Measurements from ENCODE around the gene PRR14L.
"Not testable (repeated sequence)": the region's sequence is repeated elsewhere in the genome, so short reads cannot be mapped to it uniquely, and the experiment has no call there.

The PRR14L gene

GRCh38 chr22:31749636-31750364, at the start of gene PRR14L:
Gene PRR14L (minus strand): TSS chr22:31750132. CDS start chr22:31738860, 11,272 bp downstream.
- TF ChIP-seq, protein P1, sequence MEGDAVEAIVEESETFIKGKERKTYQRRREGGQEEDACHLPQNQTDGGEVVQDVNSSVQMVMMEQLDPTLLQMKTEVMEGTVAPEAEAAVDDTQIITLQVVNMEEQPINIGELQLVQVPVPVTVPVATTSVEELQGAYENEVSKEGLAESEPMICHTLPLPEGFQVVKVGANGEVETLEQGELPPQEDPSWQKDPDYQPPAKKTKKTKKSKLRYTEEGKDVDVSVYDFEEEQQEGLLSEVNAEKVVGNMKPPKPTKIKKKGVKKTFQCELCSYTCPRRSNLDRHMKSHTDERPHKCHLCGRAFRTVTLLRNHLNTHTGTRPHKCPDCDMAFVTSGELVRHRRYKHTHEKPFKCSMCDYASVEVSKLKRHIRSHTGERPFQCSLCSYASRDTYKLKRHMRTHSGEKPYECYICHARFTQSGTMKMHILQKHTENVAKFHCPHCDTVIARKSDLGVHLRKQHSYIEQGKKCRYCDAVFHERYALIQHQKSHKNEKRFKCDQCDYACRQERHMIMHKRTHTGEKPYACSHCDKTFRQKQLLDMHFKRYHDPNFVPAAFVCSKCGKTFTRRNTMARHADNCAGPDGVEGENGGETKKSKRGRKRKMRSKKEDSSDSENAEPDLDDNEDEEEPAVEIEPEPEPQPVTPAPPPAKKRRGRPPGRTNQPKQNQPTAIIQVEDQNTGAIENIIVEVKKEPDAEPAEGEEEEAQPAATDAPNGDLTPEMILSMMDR (IDR thresholded peaks at IDR 0.05; ENCODE audit: insufficient read depth, low read depth, low read length, missing control alignments) = peak; percentile 8
- DNase-seq (ENCODE audit: low read depth) = peak; percentile 99
- peak within 1 kb of the TSS; percentile 71 for H3K4me3 ChIP-seq (ENCODE audit: low read depth, low read length)

DNA sequence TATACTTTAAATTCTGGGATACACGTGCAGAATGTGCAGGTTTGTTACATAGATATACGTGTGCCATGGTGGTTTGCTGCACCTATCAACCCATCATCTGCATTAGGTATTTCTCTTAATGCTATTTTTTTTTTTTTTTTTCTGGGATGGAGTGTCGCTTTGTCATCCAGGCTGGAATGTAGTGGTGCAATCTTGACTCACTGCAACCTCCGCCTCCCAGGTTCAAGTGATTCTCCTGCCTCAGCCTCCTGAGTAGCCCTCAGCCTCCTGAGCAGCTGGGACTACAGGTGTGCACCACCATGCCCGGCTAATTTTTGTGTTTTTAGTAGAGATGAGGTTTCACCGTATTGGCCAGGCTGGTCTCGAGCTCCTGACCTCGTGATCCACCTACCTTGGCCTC, 49.4 kb upstream of the PRR14L start:
- DNase-seq (ENCODE audit: low read depth); H3K4me3 ChIP-seq (ENCODE audit: low read depth, low read length): not testable (repeated sequence)

- H3K4me3 ChIP-seq (ENCODE audit: low read depth, low read length) = no peak overlapping the region
- TF ChIP-seq, protein P1 (IDR thresholded peaks at IDR 0.05; ENCODE audit: insufficient read depth, low read depth, low read length, missing control alignments) = no peak
- DNase-seq (ENCODE audit: low read depth) = peak; percentile 45
Measured at GRCh38 chr22:31790240-31790639, 40.3 kb upstream of the PRR14L start.

DNA sequence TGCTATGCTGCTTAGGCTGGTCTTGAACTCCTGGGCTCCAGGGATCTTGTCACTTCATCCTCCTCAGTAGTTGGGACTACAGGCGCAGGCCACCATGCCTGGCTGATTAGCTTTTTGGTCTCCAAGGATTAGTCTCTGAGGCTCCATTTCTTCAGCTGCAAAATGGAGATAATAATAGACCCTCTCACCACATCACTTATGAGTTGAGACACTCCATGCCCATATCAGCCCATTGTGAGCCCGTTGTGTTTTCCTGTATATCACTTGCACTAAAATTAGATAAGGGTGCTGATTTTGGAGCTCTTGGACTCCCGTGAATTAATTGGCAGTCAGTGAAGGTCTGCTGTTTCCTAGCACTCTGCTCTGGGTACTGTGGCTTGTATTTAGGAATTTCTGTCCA, 39.9 kb upstream of the PRR14L start:
- DNase-seq (ENCODE audit: low read depth) = no peak
- TF ChIP-seq, protein P1 (IDR thresholded peaks at IDR 0.05; ENCODE audit: insufficient read depth, low read depth, low read length, missing control alignments) = no peak
- no peak overlapping the region for H3K4me3 ChIP-seq (ENCODE audit: low read depth, low read length)

DNA sequence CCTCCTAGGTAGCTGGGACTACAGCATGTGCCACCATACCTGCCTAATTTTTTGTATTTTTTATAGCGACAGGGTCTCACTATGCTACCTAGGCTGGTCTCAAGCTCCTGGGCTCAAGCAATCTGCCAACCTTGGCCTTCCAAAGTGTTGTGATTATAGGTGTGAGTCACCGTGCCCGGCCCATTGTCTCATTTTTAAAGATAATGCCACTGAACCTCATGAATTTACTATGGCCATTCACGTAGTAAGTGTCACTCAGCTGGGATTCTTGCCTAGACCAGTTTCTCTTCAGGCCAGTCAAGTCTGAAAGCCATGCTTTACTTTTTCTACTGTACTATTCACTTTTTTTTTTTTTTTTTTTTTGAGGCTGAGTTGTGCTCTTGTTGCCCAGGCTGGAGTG, 26.3 kb upstream of the PRR14L start:
- no peak for DNase-seq (ENCODE audit: low read depth)
- no peak overlapping the region for H3K4me3 ChIP-seq (ENCODE audit: low read depth, low read length)
- TF ChIP-seq, protein P1 (IDR thresholded peaks at IDR 0.05; ENCODE audit: insufficient read depth, low read depth, low read length, missing control alignments) = no peak

- no peak for DNase-seq (ENCODE audit: low read depth)
- TF ChIP-seq, protein P1 (IDR thresholded peaks at IDR 0.05; ENCODE audit: insufficient read depth, low read depth, low read length, missing control alignments) = no peak
- H3K4me3 ChIP-seq (ENCODE audit: low read depth, low read length) = no peak overlapping the region
Measured at GRCh38 chr22:31773416-31773815, 23.5 kb upstream of the PRR14L start.

DNA sequence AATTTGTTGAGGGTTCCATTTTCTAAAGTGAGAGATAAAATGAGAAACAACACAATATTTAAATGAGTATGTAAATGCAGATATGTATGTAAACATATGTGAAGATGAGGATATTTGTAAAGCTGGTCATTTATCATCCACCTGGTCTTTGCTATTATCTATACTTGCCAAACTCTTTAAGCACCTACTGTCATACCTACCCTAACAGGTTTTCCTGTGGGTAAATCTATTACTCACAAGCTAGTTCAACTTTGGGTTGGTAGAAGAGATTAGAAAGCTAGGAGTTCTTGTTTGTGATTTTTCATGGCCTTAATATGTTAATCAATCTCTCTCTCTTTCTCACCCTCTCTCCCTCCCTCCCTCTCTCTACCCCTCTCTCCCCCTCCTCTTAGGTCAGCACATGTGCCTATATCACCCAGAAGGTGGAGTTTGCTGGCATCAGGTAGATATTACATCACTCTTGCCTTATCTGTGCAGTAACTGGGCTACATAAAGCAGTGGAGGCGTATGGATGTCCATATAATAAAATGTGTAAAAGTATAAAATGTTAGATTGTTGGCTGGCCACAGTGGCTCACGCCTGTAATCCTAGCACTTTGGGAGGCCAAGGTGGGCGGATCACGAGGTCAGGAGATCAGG, 18.6 kb upstream of the PRR14L start:
- no peak overlapping the region for H3K4me3 ChIP-seq (ENCODE audit: low read depth, low read length)
- TF ChIP-seq, protein P1 (IDR thresholded peaks at IDR 0.05; ENCODE audit: insufficient read depth, low read depth, low read length, missing control alignments) = no peak
- DNase-seq (ENCODE audit: low read depth) = no peak
